ENCODE data around the gene SF3B2. TPM values are rescaled to one million over a fixed set of nuclear protein-coding genes. Genes with fewer than 3 reads are reported as not detected.

Gene SF3B2
- total and polyA plus RNA-seq, 9 of the 15 experiments (the other 6 are each of a cell fraction or from before 2014, with no cell fraction given): 58.3 to 248 (median 157) TPM

GRCh38 chr11:66068923-66069714 lies 17.0 kb downstream of the SF3B2 start (continued):
- TF ChIP-seq AFF4 (CRISPR knock-in tag; IDR thresholded peaks at IDR 0.05): no peak
- no peak for TF ChIP-seq ZBTB1 (CRISPR knock-in tag; IDR thresholded peaks at IDR 0.05; ENCODE audit: borderline replicate concordance, low read depth)
- TF ChIP-seq ADNP (tag; IDR thresholded peaks at IDR 0.05): no peak
- no peak for TF ChIP-seq IRF9 (tag; IDR thresholded peaks at IDR 0.05)
- TF ChIP-seq, protein P1, sequence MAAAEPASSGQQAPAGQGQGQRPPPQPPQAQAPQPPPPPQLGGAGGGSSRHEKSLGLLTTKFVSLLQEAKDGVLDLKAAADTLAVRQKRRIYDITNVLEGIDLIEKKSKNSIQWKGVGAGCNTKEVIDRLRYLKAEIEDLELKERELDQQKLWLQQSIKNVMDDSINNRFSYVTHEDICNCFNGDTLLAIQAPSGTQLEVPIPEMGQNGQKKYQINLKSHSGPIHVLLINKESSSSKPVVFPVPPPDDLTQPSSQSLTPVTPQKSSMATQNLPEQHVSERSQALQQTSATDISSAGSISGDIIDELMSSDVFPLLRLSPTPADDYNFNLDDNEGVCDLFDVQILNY (CRISPR knock-in tag; IDR thresholded peaks at IDR 0.05): no peak
- TF ChIP-seq MAZ (CRISPR knock-in tag; conservative IDR thresholded peaks at IDR 0.05 in 1 of 2, IDR thresholded peaks at IDR 0.05 in 1 of 2): no peak
- no peak for TF ChIP-seq KLF13 (tag; IDR thresholded peaks at IDR 0.05; ENCODE audit: borderline replicate concordance, low read depth)
- TF ChIP-seq ASH1L (IDR thresholded peaks at IDR 0.05; ENCODE audit: borderline replicate concordance, low read depth, partially characterized antibody): no peak
- no peak for TF ChIP-seq POLR3G (IDR thresholded peaks at IDR 0.05; ENCODE audit: extremely low read depth, insufficient read length, insufficient replicate concordance)
- TF ChIP-seq CREB3L1 (IDR thresholded peaks at IDR 0.05; ENCODE audit: borderline replicate concordance, low read depth): no peak
- peak; percentile 53; the same call in 1 of the 2 replicates for TF ChIP-seq MEF2A (IDR thresholded peaks at IDR 0.05; ENCODE audit: control insufficient read depth, low read depth, low read length)
- TF ChIP-seq BRD9 (IDR thresholded peaks at IDR 0.05; ENCODE audit: low read depth, partially characterized antibody): no peak
- TF ChIP-seq FOXA3 (CRISPR knock-in tag; conservative IDR thresholded peaks at IDR 0.05 in 1 of 2, IDR thresholded peaks at IDR 0.05 in 1 of 2): no peak
- no peak for TF ChIP-seq ZNF644 (tag; IDR thresholded peaks at IDR 0.05; ENCODE audit: low read depth)
- TF ChIP-seq, protein P2, sequence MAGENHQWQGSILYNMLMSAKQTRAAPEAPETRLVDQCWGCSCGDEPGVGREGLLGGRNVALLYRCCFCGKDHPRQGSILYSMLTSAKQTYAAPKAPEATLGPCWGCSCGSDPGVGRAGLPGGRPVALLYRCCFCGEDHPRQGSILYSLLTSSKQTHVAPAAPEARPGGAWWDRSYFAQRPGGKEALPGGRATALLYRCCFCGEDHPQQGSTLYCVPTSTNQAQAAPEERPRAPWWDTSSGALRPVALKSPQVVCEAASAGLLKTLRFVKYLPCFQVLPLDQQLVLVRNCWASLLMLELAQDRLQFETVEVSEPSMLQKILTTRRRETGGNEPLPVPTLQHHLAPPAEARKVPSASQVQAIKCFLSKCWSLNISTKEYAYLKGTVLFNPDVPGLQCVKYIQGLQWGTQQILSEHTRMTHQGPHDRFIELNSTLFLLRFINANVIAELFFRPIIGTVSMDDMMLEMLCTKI (IDR thresholded peaks at IDR 0.05; ENCODE audit: partially characterized antibody): no peak
- TF ChIP-seq RCOR1 (IDR thresholded peaks at IDR 0.05; ENCODE audit: borderline replicate concordance in 1 of 2, low read depth in 2 of 2, low read length in 2 of 2): peak in 1 of 2 experiments; percentile 43; a peak in 1 of 4 replicates

Measured in K562 (cell line).